HG03097 (cell line): ENCODE results near the gene CDK19.
"Not testable (repeated sequence)": the region's sequence is repeated elsewhere in the genome, so short reads cannot be mapped to it uniquely, and the experiment has no call there.

Experiments
- ATAC-seq: cut with Tn5 transposase; IDR thresholded peaks from one replicate; pipeline ENCODE4 v1.9.1; 2021; ENCODE audit not compliant: unreplicated experiment, low FRiP score

CDK19 gene

DNA sequence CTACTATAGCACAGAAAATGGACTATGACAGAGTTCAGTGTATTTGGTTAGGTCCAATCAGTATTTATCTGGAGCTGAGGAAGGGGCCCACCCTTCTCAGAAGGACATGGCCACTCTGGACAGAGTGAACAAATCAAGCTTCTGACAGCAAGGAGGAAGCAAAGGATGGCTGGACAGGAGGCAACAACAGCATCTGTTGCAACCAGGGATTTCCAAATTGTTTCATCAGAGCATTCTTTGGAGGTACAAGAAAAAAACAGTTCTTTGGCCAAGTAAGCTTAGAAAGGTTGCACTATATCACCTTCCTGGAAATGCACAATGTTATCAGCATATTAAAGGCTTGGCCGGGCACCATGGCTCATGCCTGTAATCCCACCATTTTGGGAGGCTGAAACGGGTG, 220.2 kb downstream of the CDK19 start:
- ATAC-seq = no peak

- ATAC-seq = no peak
Observed at GRCh38 chr6:110593637-110594036, 221.6 kb downstream of the CDK19 start.

GRCh38 chr6:110592765-110593164, 222.5 kb downstream of the CDK19 start:
- ATAC-seq = no peak

- ATAC-seq = no peak
Observed at GRCh38 chr6:110590821-110591351, 224.4 kb downstream of the CDK19 start.

DNA sequence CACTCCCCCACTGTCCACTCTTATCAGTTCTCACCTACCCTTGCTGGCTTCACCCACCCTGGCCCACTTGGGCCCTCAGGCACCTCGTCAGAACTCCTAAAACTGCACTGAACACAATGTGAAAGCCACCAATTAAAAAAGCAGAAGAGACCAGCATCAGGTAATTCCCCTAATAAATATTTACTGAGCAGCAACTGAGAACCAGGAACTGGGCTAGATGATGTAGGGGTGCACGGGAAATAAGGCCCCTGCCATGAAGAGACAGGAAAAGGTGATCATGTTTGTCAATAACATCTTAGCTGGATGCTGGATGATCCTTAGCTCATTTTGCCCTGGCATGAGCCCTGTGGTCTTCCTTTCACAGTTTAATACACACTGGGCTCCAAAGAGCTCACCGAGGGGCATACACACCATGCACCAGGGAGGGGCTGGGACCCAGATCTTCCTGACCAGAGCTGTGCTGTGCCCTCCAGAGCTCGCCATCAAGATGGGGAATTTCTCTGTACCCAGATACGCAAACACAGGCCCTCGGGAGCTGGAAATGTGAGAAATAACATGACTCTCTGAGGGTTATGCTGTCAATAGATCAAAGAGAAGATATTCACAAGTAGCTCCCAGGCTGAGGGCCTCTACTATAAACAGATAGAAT, 225.3 kb downstream of the CDK19 start:
- peak; percentile 68 for ATAC-seq

DNA sequence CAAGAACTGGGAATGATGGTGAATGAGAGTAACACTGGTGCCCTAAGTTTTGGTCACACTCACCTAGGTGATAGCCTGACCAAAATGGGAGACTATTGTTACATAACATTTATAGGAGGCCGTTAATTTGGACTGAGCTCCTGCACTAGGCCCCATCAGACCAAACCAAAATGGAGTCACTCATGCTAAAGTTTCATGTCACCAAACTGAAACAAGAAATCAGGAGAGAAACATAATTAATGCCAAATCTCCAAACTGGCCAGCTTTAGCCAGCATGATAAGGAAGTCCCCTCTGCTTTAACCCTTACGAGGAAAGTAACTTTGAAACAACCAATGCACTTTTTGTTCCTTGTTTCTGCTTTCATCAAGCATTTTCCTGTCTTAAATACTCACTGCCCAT, 227.9 kb downstream of the CDK19 start:
- no peak for ATAC-seq

- ATAC-seq = no peak
Observed at GRCh38 chr6:110581679-110582078, 233.6 kb downstream of the CDK19 start.

- not testable (repeated sequence) for ATAC-seq
Observed at GRCh38 chr6:110577596-110578167, 237.6 kb downstream of the CDK19 start.

GRCh38 chr6:110575925-110576463, 239.3 kb downstream of the CDK19 start:
- no peak for ATAC-seq

DNA sequence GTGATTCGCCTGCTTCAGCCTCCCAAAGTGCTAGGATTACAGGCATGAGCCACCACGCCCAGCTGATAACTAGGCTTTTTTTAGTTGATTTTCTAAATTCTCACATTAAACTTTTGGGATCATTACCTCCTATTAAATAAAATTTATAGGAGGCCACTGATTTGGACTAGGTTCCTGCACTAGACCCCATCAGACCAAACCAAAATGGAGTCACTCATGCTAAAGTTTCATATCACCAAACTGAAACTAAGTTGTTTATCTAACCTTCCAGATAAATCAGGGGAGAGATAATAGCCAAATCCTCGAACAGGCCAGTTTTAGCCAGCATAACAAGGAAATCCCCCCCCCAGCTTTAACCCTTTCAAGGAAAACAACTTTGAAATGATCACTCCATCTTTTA, 240.5 kb downstream of the CDK19 start:
- no peak for ATAC-seq

DNA sequence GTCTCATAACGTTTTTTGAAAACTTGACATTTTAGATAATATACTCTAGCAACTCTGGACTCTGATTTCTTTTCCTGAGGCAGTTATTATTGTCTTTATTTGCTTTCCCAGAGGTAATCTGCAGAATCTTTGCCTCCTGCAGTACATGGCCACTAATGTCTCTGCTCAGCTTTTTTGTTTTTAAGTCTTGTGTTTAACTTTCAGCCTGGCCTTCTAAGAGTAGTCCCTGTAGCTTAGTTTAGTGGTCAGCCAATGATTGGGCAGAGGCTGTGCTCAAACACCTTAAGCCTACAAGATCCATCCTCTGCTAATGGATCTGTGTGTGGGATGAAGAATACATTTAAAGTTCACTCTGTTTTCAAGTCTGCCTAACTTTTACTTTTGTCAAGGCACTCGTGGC, 241.7 kb downstream of the CDK19 start:
- ATAC-seq = no peak

GRCh38 chr6:110573136-110573535, 242.1 kb downstream of the CDK19 start:
- no peak for ATAC-seq

GRCh38 chr6:110567957-110568696, 247.1 kb downstream of the CDK19 start:
- ATAC-seq = no peak

DNA sequence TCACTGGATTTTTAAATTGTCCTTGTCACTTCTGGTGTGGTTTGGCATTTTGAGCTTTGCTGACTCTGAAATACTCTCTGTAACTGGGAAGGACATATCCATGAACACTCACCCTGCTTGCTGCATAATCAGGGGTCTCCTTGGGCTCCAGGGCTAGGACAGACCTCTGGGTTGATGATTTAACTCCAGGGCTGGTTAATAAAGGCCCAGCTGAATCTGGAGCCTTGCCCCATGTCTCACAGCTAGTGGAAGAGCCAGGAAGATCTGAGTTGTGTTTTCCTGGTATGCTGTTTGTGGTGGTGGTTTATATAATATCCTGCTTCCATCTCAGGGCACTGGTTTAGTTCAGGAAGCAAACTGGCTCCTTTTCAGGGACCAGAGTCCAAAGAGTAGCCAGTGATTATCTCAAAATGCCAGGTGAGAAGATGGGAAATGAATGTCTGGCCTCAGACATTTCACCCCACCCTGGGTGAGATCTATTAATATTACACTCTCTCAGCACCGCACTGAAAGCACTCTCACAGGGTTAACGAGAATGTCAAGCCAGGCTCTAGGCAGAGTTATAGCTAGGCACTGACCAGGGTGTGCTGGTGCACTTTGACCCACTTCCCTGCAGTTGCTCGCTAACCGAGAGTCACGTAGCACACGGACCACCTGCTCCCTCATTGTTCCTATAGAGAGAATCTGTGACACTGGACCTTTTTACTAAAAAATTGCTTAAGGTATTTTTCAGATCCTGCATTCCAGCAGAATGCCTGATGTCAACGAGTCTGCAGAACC, 248.7 kb downstream of the CDK19 start:
- ATAC-seq = no peak

DNA sequence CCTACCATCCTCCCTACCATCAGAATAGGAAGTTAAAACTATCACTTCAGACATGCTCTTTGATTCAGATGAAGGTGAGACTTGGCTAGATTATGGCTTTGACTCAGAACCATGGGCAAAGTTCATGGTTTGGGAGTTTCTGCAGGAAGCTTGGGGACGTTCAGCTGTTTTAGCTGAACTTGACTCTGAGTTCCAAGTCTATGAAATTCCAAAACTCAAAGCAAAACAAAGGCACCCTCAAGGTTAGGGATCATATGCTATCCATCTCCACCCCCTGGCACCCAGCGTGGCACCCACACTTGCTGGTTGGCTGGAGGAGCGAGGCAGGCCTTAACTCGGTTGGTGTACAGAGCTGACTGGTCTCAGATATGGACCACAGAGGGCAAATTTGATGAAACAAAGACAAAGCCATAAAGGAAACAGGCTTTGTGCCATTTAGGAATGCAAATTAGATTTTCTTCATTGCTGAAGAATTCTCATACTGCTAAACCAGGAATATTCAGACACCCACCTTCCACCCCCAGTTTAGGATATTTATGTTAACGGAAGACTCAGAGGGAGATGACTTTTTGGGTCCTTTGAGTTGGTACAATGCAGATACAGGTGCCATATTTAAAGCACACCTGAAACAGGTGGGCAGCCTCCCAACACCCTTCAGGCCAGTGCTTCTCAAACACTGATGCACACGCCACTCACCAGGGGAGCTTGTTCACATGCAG, 250.4 kb downstream of the CDK19 start:
- no peak for ATAC-seq

GRCh38 chr6:110563711-110564110, 251.6 kb downstream of the CDK19 start:
- ATAC-seq = no peak

- no peak for ATAC-seq
Observed at GRCh38 chr6:110562316-110562915, 252.9 kb downstream of the CDK19 start.

- no peak for ATAC-seq
Observed at GRCh38 chr6:110561696-110562095, 253.6 kb downstream of the CDK19 start.

- no peak for ATAC-seq
Observed at GRCh38 chr6:110561008-110561396, 254.3 kb downstream of the CDK19 start.
